GM23338 (cell line): ENCODE results near the gene IDH3A.

Experiments used
- CREB1 ChIP-seq: fragments of 250-450 bp; sonication (Bioruptor Pico); IDR thresholded peaks from 2 replicates; pipeline ENCODE4 v1.5.0; 2020; ENCODE audit warnings: low read depth, mild to moderate bottlenecking, moderate library complexity
- EZH2 ChIP-seq: fragments of 200-600 bp; sonication (generic); IDR thresholded peaks from one replicate; pipeline ENCODE4 v1.8.0; 2017; ENCODE audit warnings: antibody characterized with exemption, mild to moderate bottlenecking, low read depth; ENCODE audit not compliant: unreplicated experiment
- EZH2phosphoT487 ChIP-seq: fragments of 200-600 bp; sonication (generic); IDR thresholded peaks from one replicate; pipeline ENCODE4 v1.8.1; 2018; ENCODE audit warnings: antibody characterized with exemption; ENCODE audit not compliant: unreplicated experiment
- POLR2AphosphoS5 ChIP-seq: IDR thresholded peaks from 2 replicates; pipeline ENCODE4 v1.6.1; 2016; ENCODE audit warnings: antibody characterized with exemption, low read depth
- ZNF114 ChIP-seq: fragments of 250-450 bp; sonication (Bioruptor Pico); IDR thresholded peaks from 2 replicates; pipeline ENCODE4 v1.5.0; 2020; ENCODE audit warnings: mild to moderate bottlenecking, moderate library complexity
- TF ChIP-seq, protein P1 (sequence below), 2 experiments: fragments of 200-600 bp in 1 of 2; sonication (generic) in 1 of 2; conservative IDR thresholded peaks; 2 replicates each; pipeline versions ENCODE4 v1.5.1 to v1.6.1; 2016 to 2017; ENCODE audit warnings: antibody characterized with exemption in 2 of 2, low read depth in 2 of 2, mild to moderate bottlenecking in 2 of 2, moderate library complexity in 1 of 2
- TF ChIP-seq, protein P2 (sequence below): IDR thresholded peaks from one replicate; pipeline ENCODE4 v1.6.1; 2018; ENCODE audit warnings: antibody characterized with exemption; ENCODE audit not compliant: unreplicated experiment
- TF ChIP-seq, protein P3 (sequence below): IDR thresholded peaks from 2 replicates; pipeline ENCODE4 v1.6.1; 2016; ENCODE audit warnings: antibody characterized with exemption
- TF ChIP-seq, protein P4 (sequence below): fragments of 250-450 bp; sonication (Bioruptor Pico); IDR thresholded peaks from 2 replicates; pipeline ENCODE4 v1.5.0; 2020; ENCODE audit warnings: mild to moderate bottlenecking, moderate library complexity

DNA sequence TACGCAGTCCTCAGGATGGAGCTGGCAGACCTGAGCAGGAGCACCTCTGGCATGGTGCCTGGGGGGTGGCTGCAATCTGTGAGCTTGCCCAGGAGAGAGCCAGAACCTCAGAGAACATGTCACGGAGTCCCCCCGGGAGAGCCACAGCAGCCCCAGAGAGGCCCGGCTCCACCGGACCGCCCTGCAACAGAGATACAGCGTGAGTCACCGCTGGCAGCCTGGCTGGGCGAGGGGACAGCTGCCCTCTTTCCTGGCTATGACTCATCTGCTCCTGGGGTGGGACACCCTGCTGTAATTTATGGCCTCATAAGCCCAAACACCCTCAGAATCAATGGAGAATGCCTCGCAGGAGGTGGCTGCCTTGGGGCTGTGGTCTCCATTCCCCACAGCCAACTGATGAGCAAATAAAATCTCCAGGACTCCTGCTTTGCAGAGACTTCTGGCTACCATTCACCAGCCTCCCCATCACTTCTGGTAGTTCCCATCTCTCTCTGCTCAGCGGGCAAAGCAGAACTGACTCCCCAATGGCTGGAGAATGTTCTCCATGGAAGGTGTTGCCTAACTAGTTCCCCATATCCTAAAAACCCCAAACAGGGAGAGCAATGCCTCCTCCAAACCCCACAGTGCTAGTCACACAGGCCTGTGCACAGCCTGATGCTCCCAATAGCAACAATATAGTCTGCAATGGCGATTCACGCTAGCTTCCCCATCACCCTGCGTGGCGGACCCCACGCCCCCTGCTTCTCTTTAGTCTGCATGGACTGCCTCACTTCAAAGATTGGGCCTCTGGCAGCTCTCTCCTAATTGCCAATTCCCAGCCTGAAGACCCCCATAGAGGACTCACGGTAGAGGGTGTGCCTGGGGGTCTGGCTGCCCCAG is 63.6 kb downstream of the IDH3A start:
- TF ChIP-seq, protein P1, sequence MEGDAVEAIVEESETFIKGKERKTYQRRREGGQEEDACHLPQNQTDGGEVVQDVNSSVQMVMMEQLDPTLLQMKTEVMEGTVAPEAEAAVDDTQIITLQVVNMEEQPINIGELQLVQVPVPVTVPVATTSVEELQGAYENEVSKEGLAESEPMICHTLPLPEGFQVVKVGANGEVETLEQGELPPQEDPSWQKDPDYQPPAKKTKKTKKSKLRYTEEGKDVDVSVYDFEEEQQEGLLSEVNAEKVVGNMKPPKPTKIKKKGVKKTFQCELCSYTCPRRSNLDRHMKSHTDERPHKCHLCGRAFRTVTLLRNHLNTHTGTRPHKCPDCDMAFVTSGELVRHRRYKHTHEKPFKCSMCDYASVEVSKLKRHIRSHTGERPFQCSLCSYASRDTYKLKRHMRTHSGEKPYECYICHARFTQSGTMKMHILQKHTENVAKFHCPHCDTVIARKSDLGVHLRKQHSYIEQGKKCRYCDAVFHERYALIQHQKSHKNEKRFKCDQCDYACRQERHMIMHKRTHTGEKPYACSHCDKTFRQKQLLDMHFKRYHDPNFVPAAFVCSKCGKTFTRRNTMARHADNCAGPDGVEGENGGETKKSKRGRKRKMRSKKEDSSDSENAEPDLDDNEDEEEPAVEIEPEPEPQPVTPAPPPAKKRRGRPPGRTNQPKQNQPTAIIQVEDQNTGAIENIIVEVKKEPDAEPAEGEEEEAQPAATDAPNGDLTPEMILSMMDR (conservative IDR thresholded peaks at IDR 0.05; ENCODE audit: low read depth in 2 of 2): no peak
- no peak for TF ChIP-seq POLR2AphosphoS5
- no peak for TF ChIP-seq EZH2phosphoT487
- no peak for TF ChIP-seq EZH2
- TF ChIP-seq CREB1 (CRISPR knock-in tag): no peak
- TF ChIP-seq, protein P2, sequence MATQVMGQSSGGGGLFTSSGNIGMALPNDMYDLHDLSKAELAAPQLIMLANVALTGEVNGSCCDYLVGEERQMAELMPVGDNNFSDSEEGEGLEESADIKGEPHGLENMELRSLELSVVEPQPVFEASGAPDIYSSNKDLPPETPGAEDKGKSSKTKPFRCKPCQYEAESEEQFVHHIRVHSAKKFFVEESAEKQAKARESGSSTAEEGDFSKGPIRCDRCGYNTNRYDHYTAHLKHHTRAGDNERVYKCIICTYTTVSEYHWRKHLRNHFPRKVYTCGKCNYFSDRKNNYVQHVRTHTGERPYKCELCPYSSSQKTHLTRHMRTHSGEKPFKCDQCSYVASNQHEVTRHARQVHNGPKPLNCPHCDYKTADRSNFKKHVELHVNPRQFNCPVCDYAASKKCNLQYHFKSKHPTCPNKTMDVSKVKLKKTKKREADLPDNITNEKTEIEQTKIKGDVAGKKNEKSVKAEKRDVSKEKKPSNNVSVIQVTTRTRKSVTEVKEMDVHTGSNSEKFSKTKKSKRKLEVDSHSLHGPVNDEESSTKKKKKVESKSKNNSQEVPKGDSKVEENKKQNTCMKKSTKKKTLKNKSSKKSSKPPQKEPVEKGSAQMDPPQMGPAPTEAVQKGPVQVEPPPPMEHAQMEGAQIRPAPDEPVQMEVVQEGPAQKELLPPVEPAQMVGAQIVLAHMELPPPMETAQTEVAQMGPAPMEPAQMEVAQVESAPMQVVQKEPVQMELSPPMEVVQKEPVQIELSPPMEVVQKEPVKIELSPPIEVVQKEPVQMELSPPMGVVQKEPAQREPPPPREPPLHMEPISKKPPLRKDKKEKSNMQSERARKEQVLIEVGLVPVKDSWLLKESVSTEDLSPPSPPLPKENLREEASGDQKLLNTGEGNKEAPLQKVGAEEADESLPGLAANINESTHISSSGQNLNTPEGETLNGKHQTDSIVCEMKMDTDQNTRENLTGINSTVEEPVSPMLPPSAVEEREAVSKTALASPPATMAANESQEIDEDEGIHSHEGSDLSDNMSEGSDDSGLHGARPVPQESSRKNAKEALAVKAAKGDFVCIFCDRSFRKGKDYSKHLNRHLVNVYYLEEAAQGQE: no peak
- no peak for TF ChIP-seq ZNF114
- TF ChIP-seq, protein P3, sequence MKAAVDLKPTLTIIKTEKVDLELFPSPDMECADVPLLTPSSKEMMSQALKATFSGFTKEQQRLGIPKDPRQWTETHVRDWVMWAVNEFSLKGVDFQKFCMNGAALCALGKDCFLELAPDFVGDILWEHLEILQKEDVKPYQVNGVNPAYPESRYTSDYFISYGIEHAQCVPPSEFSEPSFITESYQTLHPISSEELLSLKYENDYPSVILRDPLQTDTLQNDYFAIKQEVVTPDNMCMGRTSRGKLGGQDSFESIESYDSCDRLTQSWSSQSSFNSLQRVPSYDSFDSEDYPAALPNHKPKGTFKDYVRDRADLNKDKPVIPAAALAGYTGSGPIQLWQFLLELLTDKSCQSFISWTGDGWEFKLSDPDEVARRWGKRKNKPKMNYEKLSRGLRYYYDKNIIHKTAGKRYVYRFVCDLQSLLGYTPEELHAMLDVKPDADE: no peak
- TF ChIP-seq, protein P4, sequence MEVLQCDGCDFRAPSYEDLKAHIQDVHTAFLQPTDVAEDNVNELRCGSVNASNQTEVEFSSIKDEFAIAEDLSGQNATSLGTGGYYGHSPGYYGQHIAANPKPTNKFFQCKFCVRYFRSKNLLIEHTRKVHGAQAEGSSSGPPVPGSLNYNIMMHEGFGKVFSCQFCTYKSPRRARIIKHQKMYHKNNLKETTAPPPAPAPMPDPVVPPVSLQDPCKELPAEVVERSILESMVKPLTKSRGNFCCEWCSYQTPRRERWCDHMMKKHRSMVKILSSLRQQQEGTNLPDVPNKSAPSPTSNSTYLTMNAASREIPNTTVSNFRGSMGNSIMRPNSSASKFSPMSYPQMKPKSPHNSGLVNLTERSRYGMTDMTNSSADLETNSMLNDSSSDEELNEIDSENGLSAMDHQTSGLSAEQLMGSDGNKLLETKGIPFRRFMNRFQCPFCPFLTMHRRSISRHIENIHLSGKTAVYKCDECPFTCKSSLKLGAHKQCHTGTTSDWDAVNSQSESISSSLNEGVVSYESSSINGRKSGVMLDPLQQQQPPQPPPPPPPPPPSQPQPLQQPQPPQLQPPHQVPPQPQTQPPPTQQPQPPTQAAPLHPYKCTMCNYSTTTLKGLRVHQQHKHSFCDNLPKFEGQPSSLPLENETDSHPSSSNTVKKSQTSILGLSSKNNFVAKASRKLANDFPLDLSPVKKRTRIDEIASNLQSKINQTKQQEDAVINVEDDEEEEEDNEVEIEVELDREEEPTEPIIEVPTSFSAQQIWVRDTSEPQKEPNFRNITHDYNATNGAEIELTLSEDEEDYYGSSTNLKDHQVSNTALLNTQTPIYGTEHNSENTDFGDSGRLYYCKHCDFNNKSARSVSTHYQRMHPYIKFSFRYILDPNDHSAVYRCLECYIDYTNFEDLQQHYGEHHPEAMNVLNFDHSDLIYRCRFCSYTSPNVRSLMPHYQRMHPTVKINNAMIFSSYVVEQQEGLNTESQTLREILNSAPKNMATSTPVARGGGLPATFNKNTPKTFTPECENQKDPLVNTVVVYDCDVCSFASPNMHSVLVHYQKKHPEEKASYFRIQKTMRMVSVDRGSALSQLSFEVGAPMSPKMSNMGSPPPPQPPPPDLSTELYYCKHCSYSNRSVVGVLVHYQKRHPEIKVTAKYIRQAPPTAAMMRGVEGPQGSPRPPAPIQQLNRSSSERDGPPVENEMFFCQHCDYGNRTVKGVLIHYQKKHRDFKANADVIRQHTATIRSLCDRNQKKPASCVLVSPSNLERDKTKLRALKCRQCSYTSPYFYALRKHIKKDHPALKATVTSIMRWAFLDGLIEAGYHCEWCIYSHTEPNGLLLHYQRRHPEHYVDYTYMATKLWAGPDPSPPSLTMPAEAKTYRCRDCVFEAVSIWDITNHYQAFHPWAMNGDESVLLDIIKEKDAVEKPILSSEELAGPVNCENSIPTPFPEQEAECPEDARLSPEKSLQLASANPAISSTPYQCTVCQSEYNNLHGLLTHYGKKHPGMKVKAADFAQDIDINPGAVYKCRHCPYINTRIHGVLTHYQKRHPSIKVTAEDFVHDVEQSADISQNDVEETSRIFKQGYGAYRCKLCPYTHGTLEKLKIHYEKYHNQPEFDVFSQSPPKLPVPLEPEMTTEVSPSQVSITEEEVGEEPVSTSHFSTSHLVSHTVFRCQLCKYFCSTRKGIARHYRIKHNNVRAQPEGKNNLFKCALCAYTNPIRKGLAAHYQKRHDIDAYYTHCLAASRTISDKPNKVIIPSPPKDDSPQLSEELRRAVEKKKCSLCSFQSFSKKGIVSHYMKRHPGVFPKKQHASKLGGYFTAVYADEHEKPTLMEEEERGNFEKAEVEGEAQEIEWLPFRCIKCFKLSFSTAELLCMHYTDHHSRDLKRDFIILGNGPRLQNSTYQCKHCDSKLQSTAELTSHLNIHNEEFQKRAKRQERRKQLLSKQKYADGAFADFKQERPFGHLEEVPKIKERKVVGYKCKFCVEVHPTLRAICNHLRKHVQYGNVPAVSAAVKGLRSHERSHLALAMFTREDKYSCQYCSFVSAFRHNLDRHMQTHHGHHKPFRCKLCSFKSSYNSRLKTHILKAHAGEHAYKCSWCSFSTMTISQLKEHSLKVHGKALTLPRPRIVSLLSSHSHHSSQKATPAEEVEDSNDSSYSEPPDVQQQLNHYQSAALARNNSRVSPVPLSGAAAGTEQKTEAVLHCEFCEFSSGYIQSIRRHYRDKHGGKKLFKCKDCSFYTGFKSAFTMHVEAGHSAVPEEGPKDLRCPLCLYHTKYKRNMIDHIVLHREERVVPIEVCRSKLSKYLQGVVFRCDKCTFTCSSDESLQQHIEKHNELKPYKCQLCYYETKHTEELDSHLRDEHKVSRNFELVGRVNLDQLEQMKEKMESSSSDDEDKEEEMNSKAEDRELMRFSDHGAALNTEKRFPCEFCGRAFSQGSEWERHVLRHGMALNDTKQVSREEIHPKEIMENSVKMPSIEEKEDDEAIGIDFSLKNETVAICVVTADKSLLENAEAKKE (CRISPR knock-in tag): no peak
